ENCODE results near the gene SUPT20HL1. TPM values are rescaled to one million over a fixed set of nuclear protein-coding genes. Genes with fewer than 3 reads are reported as not detected.

The SUPT20HL1 gene
- total RNA-seq, 1 experiment from 2014 or later, result not detected

GRCh38 chrX:24387724-24388123, 27.3 kb downstream of the SUPT20HL1 start:
- no peak overlapping the region for H3K27ac ChIP-seq
- H2AFZ ChIP-seq, result no peak overlapping the region
- no peak for TF ChIP-seq CTCF (conservative IDR thresholded peaks at IDR 0.05)
- no peak for TF ChIP-seq EZH2 (IDR thresholded peaks at IDR 0.05; ENCODE audit: low read depth)
- no peaks in the 10 kb centered on the region for H3K9me2 ChIP-seq (ENCODE audit: insufficient read depth)
- H3K4me1 ChIP-seq (replicated peaks; ENCODE audit: insufficient read depth), result no peaks in the 10 kb centered on the region
- no peaks in the 10 kb centered on the region for H3F3A ChIP-seq (ENCODE audit: insufficient read depth, low read depth)
- no peaks in the 10 kb centered on the region for H3K36me3 ChIP-seq (ENCODE audit: low read depth)
- intact Hi-C loops (cut with micrococcal nuclease; ENCODE audit: unreplicated experiment), result no loop called here
- H3K4me3 ChIP-seq, result no peak overlapping the region
- H3K4me2 ChIP-seq, result no peak overlapping the region
- ChIA-PET POLR2A (ENCODE audit: unreplicated experiment) (no interaction called here), CTCF (interaction anchor here (0.6 kb wide), 1 partner anchor 93 kb away, joined by 4 read pairs; no protein-coding TSS in a partner anchor)
- H3K79me2 ChIP-seq (ENCODE audit: low read depth), result no peaks in the 10 kb centered on the region
- peaks cover 14% of the 10 kb centered on the region; the same call in 1 of the 2 replicates for H3K27me3 ChIP-seq (ENCODE audit: insufficient read depth, low read depth)
- no peaks in the 10 kb centered on the region for H3K9me3 ChIP-seq (ENCODE audit: insufficient read depth, low read depth)
- BruUV-seq (replicated peaks), result no TSS peak
- no peaks in the 10 kb centered on the region for H4K20me1 ChIP-seq (ENCODE audit: insufficient read depth)
- DNase-seq, result no peak

GRCh38 chrX:24391389-24391788, 30.9 kb downstream of the SUPT20HL1 start:
- DNase-seq, result no peak

GRCh38 chrX:24391843-24392242, 31.4 kb downstream of the SUPT20HL1 start:
- no peaks in the 10 kb centered on the region for H3K9me3 ChIP-seq (ENCODE audit: insufficient read depth, low read depth)
- no peaks in the 10 kb centered on the region for H3K36me3 ChIP-seq (ENCODE audit: low read depth)
- no peaks in the 10 kb centered on the region for H3K79me2 ChIP-seq (ENCODE audit: low read depth)
- H3K4me2 ChIP-seq, result no peak overlapping the region
- POLR2A ChIA-PET (ENCODE audit: unreplicated experiment), result no interaction called here
- H3F3A ChIP-seq (ENCODE audit: insufficient read depth, low read depth), result no peaks in the 10 kb centered on the region
- TF ChIP-seq CTCF (conservative IDR thresholded peaks at IDR 0.05) (no peak), EZH2 (IDR thresholded peaks at IDR 0.05; ENCODE audit: low read depth) (no peak)
- no peaks in the 10 kb centered on the region for H3K4me1 ChIP-seq (replicated peaks; ENCODE audit: insufficient read depth)
- no peaks in the 10 kb centered on the region for H3K9me2 ChIP-seq (ENCODE audit: insufficient read depth)
- no peak overlapping the region for H2AFZ ChIP-seq
- CTCF ChIA-PET, result no interaction called here
- no TSS peak for BruUV-seq (replicated peaks)
- no peak overlapping the region for H3K27ac ChIP-seq
- no peak overlapping the region for H3K4me3 ChIP-seq
- intact Hi-C loops (cut with micrococcal nuclease; ENCODE audit: unreplicated experiment), result loop anchor here (10.0 kb wide), 1 partner anchor 307 kb away; no protein-coding TSS in a partner anchor
- H4K20me1 ChIP-seq (ENCODE audit: insufficient read depth), result no peaks in the 10 kb centered on the region
- no peak for DNase-seq
- peaks cover 8% of the 10 kb centered on the region; the same call in 1 of the 2 replicates for H3K27me3 ChIP-seq (ENCODE audit: insufficient read depth, low read depth)

More at GRCh38 chrX:24391389-24391788, 30.9 kb downstream of the SUPT20HL1 start:
- H3K27ac ChIP-seq, result no peak overlapping the region
- intact Hi-C loops (cut with micrococcal nuclease; ENCODE audit: unreplicated experiment), result loop anchor here (10.0 kb wide), 1 partner anchor 307 kb away; no protein-coding TSS in a partner anchor
- H2AFZ ChIP-seq, result no peak overlapping the region
- H3K4me1 ChIP-seq (replicated peaks; ENCODE audit: insufficient read depth), result no peaks in the 10 kb centered on the region
- no TSS peak for BruUV-seq (replicated peaks)
- H3K9me2 ChIP-seq (ENCODE audit: insufficient read depth), result no peaks in the 10 kb centered on the region
- H3K4me3 ChIP-seq, result no peak overlapping the region
- H3K4me2 ChIP-seq, result no peak overlapping the region
- no peaks in the 10 kb centered on the region for H4K20me1 ChIP-seq (ENCODE audit: insufficient read depth)
- no peaks in the 10 kb centered on the region for H3K9me3 ChIP-seq (ENCODE audit: insufficient read depth, low read depth)
- peaks cover 8% of the 10 kb centered on the region; the same call in 1 of the 2 replicates for H3K27me3 ChIP-seq (ENCODE audit: insufficient read depth, low read depth)
- no peaks in the 10 kb centered on the region for H3K79me2 ChIP-seq (ENCODE audit: low read depth)
- no peaks in the 10 kb centered on the region for H3K36me3 ChIP-seq (ENCODE audit: low read depth)
- TF ChIP-seq EZH2 (IDR thresholded peaks at IDR 0.05; ENCODE audit: low read depth) (no peak), CTCF (conservative IDR thresholded peaks at IDR 0.05) (no peak)
- ChIA-PET POLR2A (ENCODE audit: unreplicated experiment) (no interaction called here), CTCF (no interaction called here)
- H3F3A ChIP-seq (ENCODE audit: insufficient read depth, low read depth), result no peaks in the 10 kb centered on the region

Measured in PC-9 (cell line).